HG03159 (cell line): ENCODE results near the gene C17orf107.

ENCODE experiments used
- ATAC-seq: cut with Tn5 transposase; IDR thresholded peaks from one replicate; pipeline ENCODE4 v1.9.1; 2021; ENCODE audit warnings: mild to moderate bottlenecking, moderate library complexity; ENCODE audit not compliant: unreplicated experiment

The C17orf107 gene

DNA sequence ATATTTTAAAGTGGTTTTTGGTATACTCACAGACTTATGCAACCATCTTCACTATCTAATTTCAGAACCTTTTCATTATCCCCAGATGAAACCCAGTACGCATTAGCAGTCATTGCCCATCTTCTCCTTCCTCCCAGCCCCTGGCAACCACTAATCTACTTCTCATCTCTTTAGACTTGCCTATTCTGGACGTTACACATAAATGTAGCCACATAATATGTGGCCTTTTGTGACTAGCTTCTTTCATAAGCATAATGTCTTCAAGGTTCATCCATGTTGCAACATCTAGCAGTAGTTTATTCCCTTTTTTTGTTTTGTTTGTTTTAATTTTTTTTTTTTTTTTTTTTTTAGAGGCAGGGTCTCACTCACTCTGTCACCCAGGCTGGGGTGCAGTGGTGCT, 28.5 kb upstream of the C17orf107 start:
- no peak for ATAC-seq

DNA sequence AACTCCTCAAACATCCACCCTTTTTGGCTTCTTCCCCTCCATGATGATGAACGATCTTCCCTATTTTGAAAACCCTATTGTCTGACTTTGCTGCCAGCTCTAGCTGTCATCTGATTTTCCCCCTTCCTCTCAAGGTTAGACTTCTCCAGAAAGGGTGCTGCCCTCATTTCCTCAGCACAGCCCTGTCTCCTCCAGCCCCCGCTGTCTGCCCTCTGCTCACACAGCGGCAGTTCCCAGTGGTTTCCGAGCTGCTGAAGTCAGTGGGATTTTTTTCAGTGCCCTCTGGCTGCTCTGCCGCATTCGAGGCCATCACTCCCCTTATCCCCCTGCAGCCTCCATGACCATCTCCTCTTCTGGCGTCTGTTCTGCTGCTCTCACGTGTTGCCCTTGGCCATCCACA, 26.6 kb upstream of the C17orf107 start:
- no peak for ATAC-seq

DNA sequence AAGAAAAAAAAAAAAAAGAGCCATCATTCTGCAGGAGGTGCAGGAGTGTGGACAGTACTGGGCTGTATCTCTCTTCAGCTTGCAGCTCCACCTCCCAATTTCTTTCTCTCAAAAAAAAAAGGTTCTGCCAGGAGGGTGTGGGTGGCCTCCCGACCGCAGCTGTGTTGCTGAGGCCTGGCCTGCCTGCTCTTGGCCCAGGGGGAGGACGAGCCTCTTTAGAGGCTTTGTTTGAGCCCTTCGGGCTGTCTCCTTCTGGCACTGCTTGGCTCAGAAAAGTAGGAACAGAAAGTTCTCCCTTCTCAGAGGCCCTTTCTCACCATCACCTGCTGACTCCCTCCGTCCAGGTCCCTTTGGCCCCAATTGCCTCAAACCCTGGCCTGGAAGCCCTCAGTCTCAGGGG, 22.2 kb upstream of the C17orf107 start:
- ATAC-seq: no peak

DNA sequence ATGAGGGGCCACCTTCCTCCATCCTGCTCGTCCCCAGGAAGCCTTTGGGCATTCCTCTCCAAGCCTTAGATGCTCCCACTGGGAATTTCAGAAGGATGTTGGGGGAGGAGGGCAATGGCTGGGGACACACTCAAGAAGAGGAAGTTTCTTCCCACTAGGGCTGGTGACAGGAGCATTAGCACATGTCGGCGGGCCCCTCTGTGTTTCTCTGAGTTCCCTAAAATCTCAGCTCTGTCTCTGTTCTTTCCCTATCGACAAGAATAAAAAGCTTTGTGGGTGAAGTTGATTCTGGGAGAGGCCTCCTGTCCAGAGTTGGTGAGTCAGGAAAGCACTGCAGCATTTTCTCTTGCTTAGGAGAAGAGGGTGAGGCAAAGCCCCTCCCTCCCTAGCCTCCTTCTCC, 19.7 kb upstream of the C17orf107 start:
- ATAC-seq: no peak

DNA sequence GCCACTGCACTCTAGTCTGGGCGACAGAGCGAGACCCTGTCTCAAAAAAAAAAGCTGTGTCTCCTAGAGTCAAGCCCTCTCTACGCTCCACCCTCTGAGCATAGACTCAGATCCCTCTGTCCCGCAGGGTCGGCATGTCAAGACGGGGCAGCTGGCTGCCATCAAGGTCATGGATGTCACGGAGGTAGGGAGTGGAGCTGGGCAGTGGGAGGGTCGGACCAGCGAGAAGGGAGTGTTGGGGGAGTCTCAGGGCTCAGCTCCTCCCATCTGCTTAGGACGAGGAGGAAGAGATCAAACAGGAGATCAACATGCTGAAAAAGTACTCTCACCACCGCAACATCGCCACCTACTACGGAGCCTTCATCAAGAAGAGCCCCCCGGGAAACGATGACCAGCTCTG, 18.5 kb upstream of the C17orf107 start:
- ATAC-seq: no peak

DNA sequence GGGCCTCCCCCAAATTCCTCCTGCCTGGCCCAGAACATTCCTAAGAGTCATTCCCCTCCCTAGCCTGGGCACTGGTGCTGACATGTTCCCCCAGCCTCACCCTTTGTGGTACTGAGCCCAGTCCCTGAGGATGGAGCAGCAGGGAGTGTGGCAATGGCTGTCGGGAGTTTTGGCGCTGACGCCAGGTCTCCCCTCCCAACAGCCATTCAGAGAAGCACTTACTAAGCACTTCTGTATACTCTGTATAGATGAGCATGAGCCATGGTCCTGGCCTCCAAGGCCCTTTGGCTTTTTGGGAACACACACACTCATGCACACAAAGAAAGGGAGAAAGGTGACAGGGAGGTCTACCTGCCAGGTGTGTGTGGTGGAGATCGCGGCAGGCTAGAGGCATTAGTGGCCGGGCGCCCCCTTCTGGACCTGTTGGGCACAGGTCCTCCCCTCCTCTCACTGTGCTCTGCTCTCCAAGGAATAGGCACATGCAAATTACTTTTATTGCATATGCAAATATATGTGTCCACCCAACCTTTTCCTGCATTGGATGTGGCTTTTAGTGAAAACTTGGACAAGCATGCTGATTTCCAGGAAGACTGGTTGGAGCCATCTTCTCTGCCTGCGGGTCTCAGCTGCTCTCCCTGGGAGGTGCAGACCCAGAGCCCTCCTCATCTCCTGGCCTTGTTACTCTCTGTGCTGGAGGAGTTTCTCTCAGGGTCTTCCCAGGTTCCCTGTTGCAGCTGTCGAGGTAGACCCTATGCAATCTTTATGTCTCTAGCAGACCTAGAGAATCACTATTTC, 17.4 kb upstream of the C17orf107 start:
- ATAC-seq: no peak

DNA sequence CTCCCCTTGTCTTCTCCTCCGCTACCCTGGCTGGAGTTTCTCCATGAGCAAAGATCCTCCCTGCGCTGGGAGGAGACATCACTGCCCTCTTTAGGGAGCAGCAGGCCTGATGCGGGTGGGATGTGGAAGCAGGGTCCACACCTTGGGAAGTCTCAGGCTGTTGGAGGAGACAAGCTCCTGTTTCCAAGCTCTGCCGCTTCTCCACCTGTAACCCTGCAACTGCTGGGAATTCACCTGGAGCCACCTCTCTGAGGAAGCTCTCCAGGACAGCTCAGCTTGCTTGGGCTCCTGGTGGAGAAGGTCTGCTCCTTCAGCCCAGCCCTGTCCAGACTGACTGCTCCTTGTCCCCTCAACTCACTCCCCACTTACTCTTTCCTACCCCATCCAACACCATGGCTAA, 14.8 kb upstream of the C17orf107 start:
- ATAC-seq: no peak

DNA sequence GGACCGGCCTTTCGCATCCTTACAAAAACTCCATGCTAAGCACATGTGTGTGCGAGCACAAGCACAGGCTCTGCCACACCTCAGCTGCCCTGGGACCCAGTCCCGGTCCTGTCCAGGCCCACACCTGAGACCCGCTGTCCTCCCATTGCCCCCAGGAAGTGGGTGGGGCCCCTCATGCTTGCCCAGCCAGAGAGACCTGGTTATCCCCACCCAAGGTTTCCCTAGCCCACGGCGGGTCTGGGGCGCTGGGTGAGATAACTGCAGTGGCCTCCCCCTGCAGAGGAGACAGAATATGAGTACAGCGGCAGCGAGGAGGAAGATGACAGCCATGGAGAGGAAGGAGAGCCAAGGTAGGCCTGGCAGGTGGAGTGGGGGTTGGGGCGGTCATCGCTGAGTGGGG, 12.5 kb upstream of the C17orf107 start:
- no peak for ATAC-seq

DNA sequence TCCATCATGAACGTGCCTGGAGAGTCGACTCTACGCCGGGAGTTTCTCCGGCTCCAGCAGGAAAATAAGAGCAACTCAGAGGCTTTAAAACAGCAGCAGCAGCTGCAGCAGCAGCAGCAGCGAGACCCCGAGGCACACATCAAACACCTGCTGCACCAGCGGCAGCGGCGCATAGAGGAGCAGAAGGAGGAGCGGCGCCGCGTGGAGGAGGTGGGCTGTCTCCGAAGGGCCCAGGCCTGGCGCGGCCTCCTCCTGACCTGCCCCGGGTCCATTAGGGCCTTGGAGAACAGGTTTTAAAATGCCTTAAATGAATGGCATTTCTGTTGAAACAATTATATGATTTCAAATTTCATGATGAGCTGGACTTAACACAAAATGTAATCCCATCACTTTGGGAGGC, 11.8 kb upstream of the C17orf107 start:
- no peak for ATAC-seq

DNA sequence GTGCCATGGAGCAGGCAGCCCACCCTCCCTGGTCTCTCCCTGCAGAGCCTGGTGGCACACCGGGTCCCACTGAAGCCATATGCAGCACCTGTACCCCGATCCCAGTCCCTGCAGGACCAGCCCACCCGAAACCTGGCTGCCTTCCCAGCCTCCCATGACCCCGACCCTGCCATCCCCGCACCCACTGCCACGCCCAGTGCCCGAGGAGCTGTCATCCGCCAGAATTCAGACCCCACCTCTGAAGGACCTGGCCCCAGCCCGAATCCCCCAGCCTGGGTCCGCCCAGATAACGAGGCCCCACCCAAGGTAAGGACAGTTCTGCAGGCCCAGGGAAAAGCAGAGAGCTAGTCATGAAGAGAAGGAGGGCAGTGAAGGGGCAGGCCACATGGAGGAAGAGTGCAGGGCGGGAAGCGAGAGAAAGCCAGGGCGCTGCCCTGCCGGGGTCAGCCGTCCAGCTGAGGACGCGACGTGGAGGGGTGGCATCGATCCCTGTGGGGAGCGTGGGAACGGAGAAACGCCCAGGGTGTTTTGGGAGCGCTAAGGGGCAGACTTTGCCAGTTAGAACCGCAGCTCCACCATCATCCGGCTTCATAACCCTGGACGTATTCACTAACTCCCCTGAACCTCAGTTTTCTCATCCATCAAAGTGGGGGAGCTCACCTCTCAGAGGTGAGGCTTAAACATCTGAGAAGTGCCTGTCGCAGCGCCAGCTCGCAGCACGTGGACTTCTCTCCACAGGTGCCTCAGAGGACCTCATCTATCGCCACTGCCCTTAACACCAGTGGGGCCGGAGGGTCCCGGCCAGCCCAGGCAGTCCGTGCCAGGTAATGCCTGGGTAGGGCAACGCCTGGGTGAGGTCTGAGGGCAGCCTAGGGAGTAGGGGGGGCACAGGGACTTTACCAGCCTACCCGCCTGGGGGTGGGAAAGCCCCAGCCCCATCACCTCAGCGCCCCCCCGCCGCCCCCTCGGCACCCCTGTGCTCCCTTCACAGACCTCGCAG, 7.6 kb upstream of the C17orf107 start:
- no peak for ATAC-seq

DNA sequence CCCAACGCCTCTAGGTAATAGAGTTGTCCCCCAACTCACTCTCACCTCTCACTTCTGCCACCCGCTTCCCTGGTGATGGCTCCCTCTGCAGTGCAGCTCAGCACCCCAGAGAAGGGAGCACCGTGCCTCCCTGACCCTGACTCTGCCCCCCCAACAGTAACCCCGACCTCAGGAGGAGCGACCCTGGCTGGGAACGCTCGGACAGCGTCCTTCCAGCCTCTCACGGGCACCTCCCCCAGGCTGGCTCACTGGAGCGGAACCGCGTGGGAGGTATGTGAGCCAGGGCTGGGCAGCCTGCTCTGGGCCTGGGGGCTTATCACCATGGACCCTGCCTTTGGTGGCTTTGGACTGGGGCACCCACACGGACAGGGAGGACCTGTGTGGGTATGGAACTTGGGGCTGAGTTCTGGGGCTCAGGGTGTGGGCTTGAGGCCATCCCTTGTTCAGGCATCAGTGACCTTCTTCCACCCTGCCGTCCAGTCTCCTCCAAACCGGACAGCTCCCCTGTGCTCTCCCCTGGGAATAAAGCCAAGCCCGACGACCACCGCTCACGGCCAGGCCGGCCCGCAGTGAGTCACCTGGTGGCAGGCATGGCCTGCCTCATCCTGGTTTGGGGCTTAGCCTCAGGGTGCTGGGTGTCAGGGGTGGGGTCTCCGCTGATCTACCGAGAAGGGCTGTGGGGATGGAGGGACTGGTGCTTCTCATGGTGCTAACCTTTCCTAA, 6.7 kb upstream of the C17orf107 start:
- ATAC-seq: no peak

DNA sequence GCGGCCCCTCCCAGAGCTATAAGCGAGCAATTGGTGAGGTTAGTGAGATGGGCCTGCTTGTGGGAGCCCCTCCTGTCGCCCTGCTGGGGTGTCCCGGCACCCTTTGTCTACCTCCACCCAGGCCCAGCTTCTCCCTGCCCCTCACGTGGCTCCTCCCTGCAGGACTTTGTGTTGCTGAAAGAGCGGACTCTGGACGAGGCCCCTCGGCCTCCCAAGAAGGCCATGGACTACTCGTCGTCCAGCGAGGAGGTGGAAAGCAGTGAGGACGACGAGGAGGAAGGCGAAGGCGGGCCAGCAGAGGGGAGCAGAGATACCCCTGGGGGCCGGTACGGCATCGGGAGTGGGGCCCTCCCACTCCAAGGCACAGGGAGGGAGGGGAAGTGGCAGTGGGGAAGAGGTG, 6.1 kb upstream of the C17orf107 start:
- no peak for ATAC-seq

DNA sequence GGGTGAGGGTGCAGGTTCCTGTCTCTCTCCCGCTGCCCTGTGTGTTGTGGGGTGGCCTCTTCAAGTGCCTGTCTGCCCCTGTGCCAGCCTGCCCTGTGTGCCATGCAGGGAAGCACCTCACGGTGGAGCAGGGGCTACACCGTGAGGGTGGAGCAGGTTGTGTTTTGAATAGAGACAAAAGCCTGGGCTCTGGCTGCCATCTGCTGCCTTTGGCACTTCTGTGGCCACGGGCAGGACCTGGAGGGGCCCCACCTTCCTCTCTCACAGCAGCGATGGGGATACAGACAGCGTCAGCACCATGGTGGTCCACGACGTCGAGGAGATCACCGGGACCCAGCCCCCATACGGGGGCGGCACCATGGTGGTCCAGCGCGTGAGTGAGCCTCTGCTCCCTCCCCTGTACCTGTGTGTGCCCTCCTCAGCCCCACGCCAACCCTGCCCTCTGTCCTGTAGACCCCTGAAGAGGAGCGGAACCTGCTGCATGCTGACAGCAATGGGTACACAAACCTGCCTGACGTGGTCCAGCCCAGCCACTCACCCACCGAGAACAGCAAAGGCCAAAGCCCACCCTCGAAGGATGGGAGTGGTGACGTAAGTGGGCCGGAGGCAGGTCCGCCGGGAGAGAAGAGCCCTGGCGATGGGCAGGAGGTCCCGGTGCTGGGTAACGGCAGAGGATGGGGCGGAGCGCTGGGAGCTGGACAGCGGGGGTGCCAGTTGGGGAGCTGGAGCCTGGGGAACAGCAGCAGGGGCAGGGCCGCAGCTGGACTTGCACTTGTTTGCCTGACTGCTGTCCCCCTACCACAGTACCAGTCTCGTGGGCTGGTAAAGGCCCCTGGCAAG, 5.4 kb upstream of the C17orf107 start:
- ATAC-seq: no peak

DNA sequence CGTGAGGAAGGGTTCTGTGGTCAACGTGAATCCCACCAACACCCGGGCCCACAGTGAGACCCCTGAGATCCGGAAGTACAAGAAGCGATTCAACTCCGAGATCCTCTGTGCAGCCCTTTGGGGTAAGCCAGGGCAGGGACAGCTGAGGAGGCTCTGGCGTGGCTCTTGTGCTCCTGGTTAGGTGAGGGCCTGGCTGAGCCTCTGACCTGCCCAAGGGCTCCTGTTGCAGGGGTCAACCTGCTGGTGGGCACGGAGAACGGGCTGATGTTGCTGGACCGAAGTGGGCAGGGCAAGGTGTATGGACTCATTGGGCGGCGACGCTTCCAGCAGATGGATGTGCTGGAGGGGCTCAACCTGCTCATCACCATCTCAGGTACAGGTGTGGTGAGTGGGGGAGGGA, 4.2 kb upstream of the C17orf107 start:
- ATAC-seq: no peak

DNA sequence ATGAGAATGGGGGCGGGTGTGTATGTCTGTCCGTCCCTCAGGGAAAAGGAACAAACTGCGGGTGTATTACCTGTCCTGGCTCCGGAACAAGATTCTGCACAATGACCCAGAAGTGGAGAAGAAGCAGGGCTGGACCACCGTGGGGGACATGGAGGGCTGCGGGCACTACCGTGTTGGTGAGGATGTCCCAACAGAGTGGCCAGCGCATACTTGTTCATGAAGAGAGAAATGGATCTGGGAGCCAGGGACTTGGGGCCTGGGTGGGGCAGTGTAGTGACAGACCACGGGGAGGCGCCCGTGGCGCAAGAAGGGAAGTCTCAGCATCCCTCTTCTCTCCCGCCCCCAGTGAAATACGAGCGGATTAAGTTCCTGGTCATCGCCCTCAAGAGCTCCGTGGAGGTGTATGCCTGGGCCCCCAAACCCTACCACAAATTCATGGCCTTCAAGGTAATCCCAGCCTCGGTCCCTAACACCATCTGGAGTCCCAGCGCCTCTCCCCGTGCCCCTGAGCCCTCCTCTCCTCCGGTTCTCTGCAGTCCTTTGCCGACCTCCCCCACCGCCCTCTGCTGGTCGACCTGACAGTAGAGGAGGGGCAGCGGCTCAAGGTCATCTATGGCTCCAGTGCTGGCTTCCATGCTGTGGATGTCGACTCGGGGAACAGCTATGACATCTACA, 3.5 kb upstream of the C17orf107 start:
- ATAC-seq: no peak

DNA sequence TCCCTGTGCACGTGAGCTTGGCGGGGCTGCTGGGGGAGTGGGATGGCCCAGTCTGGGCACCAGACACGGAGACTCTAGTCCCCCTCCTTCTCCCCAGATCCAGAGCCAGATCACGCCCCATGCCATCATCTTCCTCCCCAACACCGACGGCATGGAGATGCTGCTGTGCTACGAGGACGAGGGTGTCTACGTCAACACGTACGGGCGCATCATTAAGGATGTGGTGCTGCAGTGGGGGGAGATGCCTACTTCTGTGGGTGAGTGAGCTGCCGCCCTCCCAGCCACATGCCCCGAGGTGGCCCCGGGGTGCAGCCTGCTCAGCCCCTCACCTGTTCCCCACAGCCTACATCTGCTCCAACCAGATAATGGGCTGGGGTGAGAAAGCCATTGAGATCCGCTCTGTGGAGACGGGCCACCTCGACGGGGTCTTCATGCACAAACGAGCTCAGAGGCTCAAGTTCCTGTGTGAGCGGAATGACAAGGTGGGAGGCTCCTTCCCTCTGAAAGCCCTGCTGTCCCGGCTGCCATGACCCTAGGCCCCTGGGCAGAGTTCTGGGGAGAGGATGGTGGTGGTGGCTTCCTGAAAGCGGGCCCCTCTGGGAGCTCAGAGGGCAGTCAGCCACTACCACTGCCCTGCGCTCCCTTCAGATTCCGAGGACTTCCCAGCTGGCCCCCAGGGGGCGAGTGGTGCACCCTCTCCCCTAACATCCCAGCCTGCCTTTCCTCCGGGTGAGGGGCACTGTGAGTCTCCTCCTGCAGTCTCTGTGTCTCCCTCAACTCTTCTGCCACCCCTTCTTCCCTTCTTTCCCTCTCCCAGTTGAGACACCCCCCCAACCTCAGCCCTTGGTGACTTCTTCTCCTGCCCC, 2.8 kb upstream of the C17orf107 start:
- ATAC-seq: no peak

DNA sequence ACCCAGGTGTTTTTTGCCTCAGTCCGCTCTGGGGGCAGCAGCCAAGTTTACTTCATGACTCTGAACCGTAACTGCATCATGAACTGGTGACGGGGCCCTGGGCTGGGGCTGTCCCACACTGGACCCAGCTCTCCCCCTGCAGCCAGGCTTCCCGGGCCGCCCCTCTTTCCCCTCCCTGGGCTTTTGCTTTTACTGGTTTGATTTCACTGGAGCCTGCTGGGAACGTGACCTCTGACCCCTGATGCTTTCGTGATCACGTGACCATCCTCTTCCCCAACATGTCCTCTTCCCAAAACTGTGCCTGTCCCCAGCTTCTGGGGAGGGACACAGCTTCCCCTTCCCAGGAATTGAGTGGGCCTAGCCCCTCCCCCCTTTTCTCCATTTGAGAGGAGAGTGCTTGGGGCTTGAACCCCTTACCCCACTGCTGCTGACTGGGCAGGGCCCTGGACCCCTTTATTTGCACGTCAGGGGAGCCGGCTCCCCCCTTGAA, 2.1 kb upstream of the C17orf107 start:
- no peak for ATAC-seq

DNA sequence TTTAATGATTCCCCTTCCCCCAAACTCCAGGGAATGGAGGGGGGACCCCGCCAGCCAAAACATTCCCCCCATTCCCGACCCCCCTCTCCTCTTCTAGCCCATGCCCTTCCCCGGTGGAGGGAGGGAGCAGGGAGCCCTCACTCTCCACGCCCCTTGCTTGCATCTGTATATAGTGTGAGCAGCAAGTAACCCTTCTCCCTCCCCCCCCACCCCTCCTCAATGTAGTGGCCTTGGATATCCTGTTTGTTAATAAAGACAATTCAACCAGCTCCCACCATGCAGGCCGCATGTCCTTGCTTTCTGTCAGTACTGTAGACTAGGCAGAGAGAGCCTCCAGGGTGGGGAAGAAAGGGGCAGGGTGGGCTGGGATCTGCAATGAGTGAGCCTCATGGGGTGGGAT, 1.6 kb upstream of the C17orf107 start:
- no peak for ATAC-seq

DNA sequence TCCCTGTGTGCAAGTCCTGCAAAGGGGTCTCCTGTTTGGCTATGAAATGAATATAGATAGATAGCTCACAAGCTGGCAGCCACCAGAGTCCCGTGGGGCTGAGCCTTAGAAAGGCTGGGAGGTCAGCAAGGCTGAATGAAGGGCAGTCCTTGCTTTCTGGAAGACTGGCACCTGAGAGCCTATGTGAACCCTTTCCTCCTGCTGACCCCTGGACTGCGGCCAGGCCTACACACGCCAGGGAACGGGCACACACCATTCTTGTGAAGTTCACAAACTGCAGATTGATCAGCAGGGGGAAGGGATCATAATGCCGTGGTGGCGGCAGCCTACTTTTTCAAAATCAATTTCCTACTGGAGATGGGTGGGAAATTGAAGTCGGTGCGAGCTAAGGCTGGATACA, 985 bp upstream of the C17orf107 start:
- no peak for ATAC-seq
